Astrocyte (in vitro differentiated cells and primary cell): ENCODE data around the gene TFDP2. TPM values are rescaled to one million over a fixed set of nuclear protein-coding genes. Genes with fewer than 3 reads are reported as not detected.
"Not testable (repeated sequence)": the region's sequence is repeated elsewhere in the genome, so short reads cannot be mapped to it uniquely, and the experiment has no call there.

Source experiments
- DNase-seq: peaks from one replicate; pipeline ENCODE4 v3.0.0-alpha.2; 2010; ENCODE audit warnings: low read depth
- FAIRE-seq: peaks from 2 replicates; lab custom pipeline; 2011; peaks lifted over from hg19 to GRCh38; lab: Jason Lieb, UNC
- H2AFZ ChIP-seq: 2 replicates; pipeline ENCODE4 v1.6.0; 2012; ENCODE audit warnings: low read depth, low read length, inconsistent platforms
- H3K27ac ChIP-seq: 2 replicates; pipeline ENCODE4 v1.5.1; 2011; ENCODE audit warnings: low read depth, low read length, inconsistent platforms
- H3K27me3 ChIP-seq: 2 replicates; pipeline ENCODE4 v1.6.0; 2011; ENCODE audit warnings: low read length, inconsistent platforms; ENCODE audit not compliant: insufficient read depth
- H3K36me3 ChIP-seq: 2 replicates; pipeline ENCODE4 v1.5.1; 2011; ENCODE audit warnings: low read length, inconsistent platforms; ENCODE audit not compliant: insufficient read depth
- H3K4me1 ChIP-seq: 2 replicates; pipeline ENCODE4 v1.5.1; 2011; ENCODE audit warnings: low read length, inconsistent platforms; ENCODE audit not compliant: insufficient read depth
- H3K4me2 ChIP-seq: 2 replicates; pipeline ENCODE4 v1.6.0; 2012; ENCODE audit warnings: low read length, inconsistent platforms
- H3K4me3 ChIP-seq: 2 replicates; pipeline ENCODE4 v1.5.1; 2011; ENCODE audit warnings: low read depth, mild to moderate bottlenecking, low read length, inconsistent platforms; ENCODE audit not compliant: insufficient read depth
- H3K79me2 ChIP-seq: 2 replicates; pipeline ENCODE4 v1.6.0; 2012; ENCODE audit warnings: mild to moderate bottlenecking, low read length, inconsistent platforms; ENCODE audit not compliant: insufficient read depth
- H3K9ac ChIP-seq: 2 replicates; pipeline ENCODE4 v1.6.0; 2012; ENCODE audit warnings: mild to moderate bottlenecking, low read length, inconsistent platforms
- H3K9me3 ChIP-seq: 2 replicates; pipeline ENCODE4 v1.5.1; 2012; ENCODE audit warnings: low read depth, mild to moderate bottlenecking, low read length, inconsistent platforms; ENCODE audit not compliant: insufficient read depth
- H4K20me1 ChIP-seq: 2 replicates; pipeline ENCODE4 v1.6.0; 2012; ENCODE audit warnings: low read length, inconsistent platforms; ENCODE audit not compliant: insufficient read depth
- H3K27ac Mint-ChIP-seq: one replicate; pipeline ENCODE4 v1.8.0; 2021; ENCODE audit warnings: mild to moderate bottlenecking, mixed read lengths; ENCODE audit not compliant: unreplicated experiment
- H3K27me3 Mint-ChIP-seq: one replicate; pipeline ENCODE4 v1.8.0; 2021; ENCODE audit warnings: low read depth, mixed read lengths; ENCODE audit not compliant: unreplicated experiment
- H3K36me3 Mint-ChIP-seq: one replicate; pipeline ENCODE4 v1.8.0; 2021; ENCODE audit warnings: low read depth, mixed read lengths; ENCODE audit not compliant: unreplicated experiment
- H3K4me1 Mint-ChIP-seq: one replicate; pipeline ENCODE4 v1.8.0; 2021; ENCODE audit warnings: low read depth, mixed read lengths; ENCODE audit not compliant: unreplicated experiment
- H3K4me3 Mint-ChIP-seq: one replicate; pipeline ENCODE4 v1.8.0; 2021; ENCODE audit warnings: mild to moderate bottlenecking, moderate library complexity, mixed read lengths; ENCODE audit not compliant: unreplicated experiment
- H3K9me3 Mint-ChIP-seq: one replicate; pipeline ENCODE4 v1.8.0; 2021; ENCODE audit warnings: mild to moderate bottlenecking, mixed read lengths; ENCODE audit not compliant: unreplicated experiment
- EZH2 ChIP-seq: IDR thresholded peaks from 2 replicates; pipeline ENCODE4 v1.6.1; 2012; ENCODE audit warnings: mild to moderate bottlenecking, low read length, inconsistent platforms; ENCODE audit not compliant: insufficient read depth
- total RNA-seq: library from RNA; stranded (reverse); gene quantifications from 2 replicates; pipeline ENCODE4 v1.2.1, GENCODE V29; 2021
- TF ChIP-seq, protein P1 (sequence below): IDR thresholded peaks from 2 replicates; pipeline ENCODE4 v1.5.1; 2011; ENCODE audit warnings: low read depth, mild to moderate bottlenecking, inconsistent platforms, low read length, moderate library complexity; ENCODE audit not compliant: insufficient read depth

TFDP2 gene
- total RNA-seq, 1 donor from 2014 or later = 51.0 TPM

DNA sequence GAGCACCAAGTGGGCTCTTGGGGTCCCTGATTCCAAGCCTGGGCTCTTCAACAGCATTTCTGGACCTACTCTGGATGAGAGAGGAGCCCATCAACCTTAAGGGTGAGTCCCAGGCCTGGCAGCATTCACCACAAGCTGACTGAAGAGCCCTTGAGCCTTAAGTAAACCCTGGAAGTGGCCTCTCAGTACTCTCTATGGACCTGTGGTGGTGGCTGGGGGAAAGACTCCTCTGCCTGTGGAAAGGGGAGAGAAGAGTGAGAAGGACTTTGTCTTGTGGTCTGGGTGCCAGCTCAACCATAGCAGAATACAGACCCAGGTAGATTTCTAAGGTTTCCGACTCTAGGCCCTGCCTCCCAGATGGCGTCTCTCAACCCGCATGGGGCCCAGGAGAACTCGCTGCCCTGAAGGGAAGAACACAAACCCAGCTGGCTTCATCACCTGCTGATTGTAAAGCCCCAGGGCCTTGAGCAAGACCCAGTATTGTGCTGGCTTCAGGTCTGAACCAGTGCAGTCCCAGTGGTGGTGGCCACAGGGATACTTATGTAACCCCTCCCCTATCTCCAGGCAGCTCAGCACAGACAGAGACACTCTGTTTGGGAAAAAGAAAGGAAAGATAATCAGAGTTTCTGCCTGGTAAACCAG is 71.4 kb downstream of the TFDP2 start:
- H2AFZ ChIP-seq = no peak overlapping the region
- H3K27ac ChIP-seq = no peak overlapping the region
- H4K20me1 ChIP-seq = no peaks in the 10 kb centered on the region
- H3K36me3 ChIP-seq = no peaks in the 10 kb centered on the region
- Mint-ChIP-seq H3K4me1 (no peaks in the 10 kb centered on the region), H3K27me3 (no peaks in the 10 kb centered on the region), H3K36me3 (peaks cover 13% of the 10 kb centered on the region), H3K27ac (no peak overlapping the region), H3K4me3 (no peak overlapping the region), H3K9me3 (peaks cover 2% of the 10 kb centered on the region)
- H3K4me3 ChIP-seq = no peak overlapping the region
- DNase-seq = no peak
- no peaks in the 10 kb centered on the region for H3K4me1 ChIP-seq
- no peak overlapping the region for H3K4me2 ChIP-seq
- H3K79me2 ChIP-seq = no peaks in the 10 kb centered on the region
- no peaks in the 10 kb centered on the region for H3K9me3 ChIP-seq
- no peak for FAIRE-seq
- no peaks in the 10 kb centered on the region for H3K27me3 ChIP-seq
- no peak for TF ChIP-seq EZH2
- TF ChIP-seq, protein P1, sequence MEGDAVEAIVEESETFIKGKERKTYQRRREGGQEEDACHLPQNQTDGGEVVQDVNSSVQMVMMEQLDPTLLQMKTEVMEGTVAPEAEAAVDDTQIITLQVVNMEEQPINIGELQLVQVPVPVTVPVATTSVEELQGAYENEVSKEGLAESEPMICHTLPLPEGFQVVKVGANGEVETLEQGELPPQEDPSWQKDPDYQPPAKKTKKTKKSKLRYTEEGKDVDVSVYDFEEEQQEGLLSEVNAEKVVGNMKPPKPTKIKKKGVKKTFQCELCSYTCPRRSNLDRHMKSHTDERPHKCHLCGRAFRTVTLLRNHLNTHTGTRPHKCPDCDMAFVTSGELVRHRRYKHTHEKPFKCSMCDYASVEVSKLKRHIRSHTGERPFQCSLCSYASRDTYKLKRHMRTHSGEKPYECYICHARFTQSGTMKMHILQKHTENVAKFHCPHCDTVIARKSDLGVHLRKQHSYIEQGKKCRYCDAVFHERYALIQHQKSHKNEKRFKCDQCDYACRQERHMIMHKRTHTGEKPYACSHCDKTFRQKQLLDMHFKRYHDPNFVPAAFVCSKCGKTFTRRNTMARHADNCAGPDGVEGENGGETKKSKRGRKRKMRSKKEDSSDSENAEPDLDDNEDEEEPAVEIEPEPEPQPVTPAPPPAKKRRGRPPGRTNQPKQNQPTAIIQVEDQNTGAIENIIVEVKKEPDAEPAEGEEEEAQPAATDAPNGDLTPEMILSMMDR = no peak
- H3K9ac ChIP-seq = no peak overlapping the region

- H4K20me1 ChIP-seq = no peaks in the 10 kb centered on the region
- no peaks in the 10 kb centered on the region for H3K9me3 ChIP-seq
- no peak for DNase-seq
- no peak overlapping the region for H3K9ac ChIP-seq
- no peaks in the 10 kb centered on the region for H3K79me2 ChIP-seq
- Mint-ChIP-seq H3K4me1 (no peaks in the 10 kb centered on the region), H3K36me3 (peaks cover 13% of the 10 kb centered on the region), H3K9me3 (peaks cover 2% of the 10 kb centered on the region), H3K27ac (no peak overlapping the region), H3K27me3 (no peaks in the 10 kb centered on the region), H3K4me3 (no peak overlapping the region)
- no peaks in the 10 kb centered on the region for H3K36me3 ChIP-seq
- no peak for TF ChIP-seq EZH2
- TF ChIP-seq, protein P1 = no peak
- H3K4me2 ChIP-seq = no peak overlapping the region
- H3K27ac ChIP-seq = no peak overlapping the region
- no peak overlapping the region for H3K4me3 ChIP-seq
- H3K27me3 ChIP-seq = no peaks in the 10 kb centered on the region
- FAIRE-seq = no peak
- H2AFZ ChIP-seq = no peak overlapping the region
- no peaks in the 10 kb centered on the region for H3K4me1 ChIP-seq
These were observed 72.0 kb downstream of the TFDP2 start for GRCh38 chr3:142077155-142077858.

- not testable (repeated sequence) for H3K4me3 Mint-ChIP-seq, H3K79me2 ChIP-seq, DNase-seq, H3K4me1 Mint-ChIP-seq, H2AFZ ChIP-seq, H3K9ac ChIP-seq, H3K9me3 Mint-ChIP-seq, H3K4me3 ChIP-seq, H3K36me3 ChIP-seq, H3K4me2 ChIP-seq, FAIRE-seq, H3K27ac Mint-ChIP-seq, H3K27me3 ChIP-seq, H3K27ac ChIP-seq, H3K9me3 ChIP-seq, H3K27me3 Mint-ChIP-seq, H3K4me1 ChIP-seq, H4K20me1 ChIP-seq
- H3K36me3 Mint-ChIP-seq = peaks cover 10% of the 10 kb centered on the region
These were observed 73.7 kb downstream of the TFDP2 start for GRCh38 chr3:142075656-142076055.
